Tongue (tissue), 2 donors: ENCODE data around the gene NDUFAF4. TPM values are rescaled to one million over a fixed set of nuclear protein-coding genes. Genes with fewer than 3 reads are reported as not detected.

Experiments used
- small RNA-seq: library from RNA; depleted of rRNA; stranded (forward); fragments of <200 nt; gene quantifications from one replicate; pipeline ENCODE3, GENCODE V24; 2014; ENCODE audit warnings: low replicate concordance
- total RNA-seq: library from RNA; depleted of rRNA; stranded (reverse); fragments of >200 nt; gene quantifications from one replicate; pipeline ENCODE4 v1.2.3, GENCODE V29; 2014

Gene NDUFAF4
- total RNA-seq, 1 donor from 2014 or later = 31.0 TPM

Small RNA genes lying within 50 kb of the gene (small RNA-seq; reads per million reads assigned to genes)
- gene RN7SL509P = not detected

Other genes starting within 250 kb of the NDUFAF4 start
- gene GPR63, start 60.4 kb downstream of the NDUFAF4 start, total RNA-seq = 2.4 TPM
- gene KLHL32, start 26.8 kb upstream of the NDUFAF4 start, total RNA-seq = 1.0 TPM